Gastroesophageal sphincter (tissue), 3 donors: ENCODE measurements around the gene FER.

Experiments
- CTCF ChIP-seq, 4 experiments: fragments of 200-600 bp in 2 of 4; fragments of 450-650 bp in 2 of 4; sonication (generic) in 1 of 4; IDR thresholded peaks; one replicate each; pipeline ENCODE4 v1.5.1; 2017 to 2019; ENCODE audit warnings: antibody characterized with exemption in 4 of 4, mild to moderate bottlenecking in 2 of 4, moderate library complexity in 2 of 4
- EP300 ChIP-seq: sonication (generic); formaldehyde crosslinking; IDR thresholded peaks from one replicate; pipeline ENCODE4 v1.6.1; 2017; ENCODE audit warnings: antibody characterized with exemption, mild to moderate bottlenecking
- POLR2A ChIP-seq, 2 donors: fragments of 450-650 bp; IDR thresholded peaks; one replicate each; pipeline ENCODE4 v1.6.1; 2017; ENCODE audit warnings: antibody characterized with exemption in 2 of 2, mild to moderate bottlenecking in 2 of 2, moderate library complexity in 1 of 2
- POLR2AphosphoS5 ChIP-seq: sonication (generic); formaldehyde crosslinking; IDR thresholded peaks from one replicate; pipeline ENCODE4 v1.6.1; 2017; ENCODE audit warnings: antibody characterized with exemption

GRCh38 chr5:108793207-108793606 lies 45.5 kb downstream of the FER start:
- TF ChIP-seq EP300 (no peak), CTCF (IDR thresholded peaks at IDR 0.05) (no peak), POLR2A (IDR thresholded peaks at IDR 0.05) (no peak), POLR2AphosphoS5 (no peak)
